ENCODE data around the gene HIF3A. TPM values are rescaled to one million over a fixed set of nuclear protein-coding genes. Genes with fewer than 3 reads are reported as not detected.
A peak's percentile ranks its signal among the peaks of the same experiment; 100 is the strongest.
"Not testable (repeated sequence)": the region's sequence is repeated elsewhere in the genome, so short reads cannot be mapped to it uniquely, and the experiment has no call there.

Gene HIF3A
- total and polyA plus RNA-seq, 5 experiments from 2014 or later, result not detected

- Mint-ChIP-seq H3K27ac (peak overlapping the region in 1 of 10 donors; percentile 4), H3K4me3 (no peak overlapping the region), H3K9me3 (peaks cover 0 to 1% (median 0%) of the 10 kb centered on the region in 9 donors), H3K27me3 (no peaks in the 10 kb centered on the region), H3K4me1 (no peaks in the 10 kb centered on the region), H3K36me3 (no peaks in the 10 kb centered on the region)
- POLR2A ChIA-PET, result no interaction called here
- ATAC-seq (no peak), DNase-seq (no peak)
These were observed 20.5 kb downstream of the HIF3A start for GRCh38 chr19:46317339-46317738.

GRCh38 chr19:46319613-46320012 is 22.8 kb downstream of the HIF3A start:
- no peak for ATAC-seq
- no peaks in the 10 kb centered on the region for H3K4me1 Mint-ChIP-seq
- no peaks in the 10 kb centered on the region for H3K27me3 Mint-ChIP-seq
- H3K27ac Mint-ChIP-seq, result peak overlapping the region in 1 of 10 donors; percentile 47
- POLR2A ChIA-PET, result no interaction called here
- DNase-seq, result no peak
- peaks cover 0 to 1% (median 0%) of the 10 kb centered on the region in 9 donors for H3K9me3 Mint-ChIP-seq
- no peak overlapping the region for H3K4me3 Mint-ChIP-seq
- no peaks in the 10 kb centered on the region for H3K36me3 Mint-ChIP-seq

DNA sequence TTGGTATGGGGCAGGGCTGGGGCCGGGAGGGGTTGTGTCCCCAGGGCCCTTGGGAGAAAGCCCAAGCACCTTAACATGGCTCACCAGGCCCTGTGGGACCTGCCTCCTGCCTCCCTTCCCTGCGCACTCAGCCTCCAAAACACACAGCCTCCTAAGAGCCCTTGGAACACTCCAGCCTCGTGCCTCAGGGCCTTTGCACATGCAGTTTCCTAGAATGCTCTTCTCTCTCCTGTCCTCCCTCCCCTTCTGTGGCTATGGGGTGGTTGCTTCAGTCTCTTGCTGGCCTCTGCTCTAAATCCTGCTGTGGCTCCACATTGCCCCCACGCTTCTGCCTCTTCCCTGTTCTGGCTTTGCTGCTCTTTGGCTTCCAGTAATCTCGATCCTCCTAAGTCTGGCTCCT is 23.7 kb downstream of the HIF3A start:
- H3K36me3 Mint-ChIP-seq, result peaks cover 0 to 3% (median 0%) of the 10 kb centered on the region in 3 donors
- H3K27me3 Mint-ChIP-seq, result no peaks in the 10 kb centered on the region
- ATAC-seq, result no peak
- peak overlapping the region in 1 of 10 donors; percentile 49 for H3K27ac Mint-ChIP-seq
- POLR2A ChIA-PET, result no interaction called here
- no peak for DNase-seq
- no peaks in the 10 kb centered on the region for H3K4me1 Mint-ChIP-seq
- H3K4me3 Mint-ChIP-seq, result no peak overlapping the region
- H3K9me3 Mint-ChIP-seq, result peaks cover 0 to 5% (median 2%) of the 10 kb centered on the region in 9 donors

DNA sequence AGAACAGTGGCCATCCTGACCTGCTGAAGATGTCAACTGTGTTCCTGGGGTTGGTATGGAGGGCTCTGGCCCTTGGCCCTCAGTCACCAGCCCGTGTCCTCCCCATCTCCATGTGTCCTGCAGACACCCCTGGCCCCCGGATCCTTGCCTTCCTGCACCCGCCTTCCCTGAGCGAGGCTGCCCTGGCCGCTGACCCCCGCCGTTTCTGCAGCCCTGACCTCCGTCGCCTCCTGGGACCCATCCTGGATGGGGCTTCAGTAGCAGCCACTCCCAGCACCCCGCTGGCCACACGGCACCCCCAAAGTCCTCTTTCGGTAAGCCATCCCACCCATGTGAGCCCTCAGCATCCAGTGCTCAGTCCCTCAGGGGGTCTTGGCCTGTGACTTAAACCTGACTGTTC is 24.8 kb downstream of the HIF3A start:
- Mint-ChIP-seq H3K4me3 (no peak overlapping the region), H3K27me3 (peaks cover 0 to 2% (median 0%) of the 10 kb centered on the region in 5 donors), H3K27ac (no peak overlapping the region), H3K9me3 (peaks cover 0 to 15% (median 11%) of the 10 kb centered on the region in 9 donors), H3K4me1 (no peaks in the 10 kb centered on the region), H3K36me3 (peaks cover 0 to 14% (median 7%) of the 10 kb centered on the region in 3 donors)
- POLR2A ChIA-PET, result no interaction called here
- no peak for ATAC-seq
- DNase-seq, result no peak

DNA sequence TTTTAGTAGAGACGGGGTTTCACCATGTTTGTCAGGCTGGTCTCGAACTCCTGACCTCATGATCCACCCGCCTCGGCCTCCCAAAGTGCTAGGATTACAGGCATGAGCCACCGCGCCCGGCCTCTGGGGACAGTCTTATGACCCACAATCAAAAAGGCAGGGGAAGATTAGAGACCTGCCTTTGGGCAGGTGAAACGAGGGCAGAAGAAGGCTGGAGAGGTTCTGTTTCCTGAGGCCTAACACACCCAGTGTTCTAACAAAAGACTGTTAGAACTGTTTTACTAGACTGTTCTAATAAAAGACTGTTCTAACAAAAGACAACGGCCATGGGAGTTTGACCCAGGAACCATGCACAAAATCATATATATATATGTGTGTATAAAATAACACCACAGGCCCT is 26.4 kb downstream of the HIF3A start:
- H3K27me3 Mint-ChIP-seq, DNase-seq, POLR2A ChIA-PET, H3K4me1 Mint-ChIP-seq, H3K27ac Mint-ChIP-seq, H3K4me3 Mint-ChIP-seq, ATAC-seq: not testable (repeated sequence)
- Mint-ChIP-seq H3K36me3 (peaks cover 0 to 21% (median 13%) of the 10 kb centered on the region in 3 donors), H3K9me3 (peaks cover 0 to 28% (median 15%) of the 10 kb centered on the region in 9 donors)

DNA sequence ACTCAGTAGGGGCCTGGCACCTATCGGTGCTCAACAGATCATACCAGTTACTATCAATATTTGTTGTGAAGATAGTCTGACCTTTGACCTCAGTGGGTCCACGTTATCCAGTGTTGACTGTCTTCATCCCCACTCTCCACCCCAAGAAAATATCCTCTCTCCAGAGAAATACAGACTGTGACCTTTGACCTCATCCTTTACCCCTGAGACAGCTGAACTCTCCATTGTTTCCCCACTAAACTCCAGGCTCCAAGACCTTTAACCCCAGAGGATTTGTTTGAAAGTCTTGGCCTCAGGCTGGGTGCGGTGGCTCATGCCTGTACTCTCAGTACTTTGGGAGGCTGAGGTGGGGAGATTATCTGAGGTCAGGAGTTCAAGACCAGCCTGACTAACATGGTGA is 27.4 kb downstream of the HIF3A start:
- no peaks in the 10 kb centered on the region for H3K4me1 Mint-ChIP-seq
- ATAC-seq (no peak), DNase-seq (no peak)
- peaks cover 0 to 35% (median 17%) of the 10 kb centered on the region in 9 donors for H3K9me3 Mint-ChIP-seq
- H3K36me3 Mint-ChIP-seq, result peaks cover 0 to 25% (median 19%) of the 10 kb centered on the region in 3 donors
- peak overlapping the region in 1 of 10 donors; percentile 72 for H3K27ac Mint-ChIP-seq
- POLR2A ChIA-PET, result no interaction called here
- no peak overlapping the region for H3K4me3 Mint-ChIP-seq
- H3K27me3 Mint-ChIP-seq, result peaks cover 0 to 2% (median under 1%) of the 10 kb centered on the region in 5 donors

- no peak for ATAC-seq
- Mint-ChIP-seq H3K27ac (no peak overlapping the region), H3K4me1 (no peaks in the 10 kb centered on the region), H3K36me3 (peaks cover 0 to 29% (median 21%) of the 10 kb centered on the region in 3 donors), H3K27me3 (peaks cover 2 to 8% (median 4%) of the 10 kb centered on the region in 5 donors), H3K9me3 (peaks cover 0 to 41% (median 34%) of the 10 kb centered on the region in 9 donors), H3K4me3 (no peak overlapping the region)
- POLR2A ChIA-PET, result no interaction called here
- DNase-seq, result no peak
These were observed 29.8 kb downstream of the HIF3A start for GRCh38 chr19:46326608-46327007.

DNA sequence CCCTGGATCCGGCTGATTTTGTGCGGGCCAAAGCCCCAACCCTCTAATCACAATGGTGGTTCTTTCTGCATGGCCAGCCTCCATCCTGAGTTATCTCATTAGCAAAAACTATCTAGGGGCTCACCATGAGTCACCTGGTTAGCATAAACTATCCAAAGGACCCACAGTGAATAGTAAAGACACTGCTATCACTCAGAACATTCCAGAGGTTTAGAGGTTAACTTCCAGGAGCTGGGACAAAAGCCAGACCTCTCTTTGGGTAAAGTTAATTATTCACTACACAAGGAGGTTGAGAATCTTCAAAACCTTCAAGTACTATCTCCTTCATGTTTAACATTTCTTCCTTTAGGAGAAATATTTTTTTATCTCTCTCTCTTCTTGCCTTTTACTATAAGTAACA is 31.2 kb downstream of the HIF3A start:
- POLR2A ChIA-PET, result no interaction called here
- no peaks in the 10 kb centered on the region for H3K4me1 Mint-ChIP-seq
- H3K27ac Mint-ChIP-seq, result no peak overlapping the region
- H3K36me3 Mint-ChIP-seq, result peaks cover 0 to 29% (median 21%) of the 10 kb centered on the region in 3 donors
- peaks cover 0 to 41% (median 34%) of the 10 kb centered on the region in 9 donors for H3K9me3 Mint-ChIP-seq
- DNase-seq, result no peak
- H3K4me3 Mint-ChIP-seq, result no peak overlapping the region
- ATAC-seq, result no peak
- H3K27me3 Mint-ChIP-seq, result peaks cover 2 to 8% (median 4%) of the 10 kb centered on the region in 5 donors

DNA sequence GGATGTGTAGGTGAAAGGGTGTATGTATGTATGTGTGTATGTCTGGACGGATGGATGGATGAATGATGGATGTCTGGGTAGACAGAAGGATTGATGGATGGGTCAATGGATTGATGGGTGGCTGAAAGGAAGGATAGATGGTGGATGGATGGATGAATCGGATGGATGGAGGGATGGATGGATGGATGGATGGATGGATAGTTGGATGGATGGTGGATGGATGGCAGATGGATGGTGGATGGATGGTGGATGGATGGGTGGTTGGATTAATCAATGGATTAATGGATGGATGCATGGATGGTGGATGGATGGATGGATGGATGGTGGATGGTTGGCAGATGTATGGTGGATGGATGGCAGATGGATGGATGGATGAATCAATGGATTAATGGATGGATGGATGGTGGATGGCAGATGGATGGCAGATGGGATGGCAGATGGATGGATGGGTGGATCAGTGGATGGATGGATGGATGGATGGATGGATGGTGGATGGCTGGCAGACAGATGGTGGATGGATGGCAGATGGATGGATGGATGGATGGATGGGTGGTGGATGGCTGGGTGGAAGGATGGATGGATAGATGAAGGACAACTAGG is 33.6 kb downstream of the HIF3A start:
- Mint-ChIP-seq H3K4me1 (no peaks in the 10 kb centered on the region), H3K36me3 (peaks cover 0 to 27% (median 21%) of the 10 kb centered on the region in 3 donors), H3K27ac (no peak overlapping the region), H3K27me3 (peaks cover 2 to 8% (median 4%) of the 10 kb centered on the region in 5 donors), H3K9me3 (peaks cover 0 to 38% (median 31%) of the 10 kb centered on the region in 9 donors), H3K4me3 (no peak overlapping the region)
- DNase-seq, result no peak
- POLR2A ChIA-PET, result interaction anchor here (0.6 kb wide), 1 partner anchor 407 kb away, joined by 8 read pairs; no protein-coding TSS in a partner anchor
- ATAC-seq, result no peak

- Mint-ChIP-seq H3K9me3 (no peaks in the 10 kb centered on the region), H3K4me3 (no peak overlapping the region), H3K36me3 (no peaks in the 10 kb centered on the region), H3K27ac (no peak overlapping the region), H3K4me1 (peaks cover 0 to 4% (median 0%) of the 10 kb centered on the region in 4 donors), H3K27me3 (peaks cover 0 to 3% (median 0%) of the 10 kb centered on the region in 5 donors)
- POLR2A ChIA-PET, result no interaction called here
- DNase-seq (no peak), ATAC-seq (no peak)
These were observed 40.6 kb downstream of the HIF3A start for GRCh38 chr19:46337487-46337886.

DNA sequence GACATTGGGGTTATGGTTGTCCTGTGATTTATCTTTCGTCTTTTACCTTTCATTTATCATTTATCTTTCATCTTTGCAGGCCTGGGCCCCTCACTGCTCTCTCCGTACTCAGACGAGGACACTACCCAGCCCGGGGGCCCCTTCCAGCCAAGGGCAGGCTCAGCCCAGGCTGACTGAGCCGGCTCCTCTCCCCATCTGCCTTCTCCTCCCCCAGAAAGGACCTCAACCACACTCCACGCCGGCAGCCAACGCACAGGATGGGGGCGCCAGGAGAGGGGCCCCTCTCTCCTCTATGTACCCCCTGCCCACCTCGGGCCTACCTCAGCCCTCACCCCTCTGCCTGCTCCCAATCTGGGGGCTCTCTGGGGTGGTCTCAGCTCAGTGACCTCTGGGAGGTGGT is 42.6 kb downstream of the HIF3A start:
- peaks cover 0 to 3% (median 0%) of the 10 kb centered on the region in 5 donors for H3K27me3 Mint-ChIP-seq

DNA sequence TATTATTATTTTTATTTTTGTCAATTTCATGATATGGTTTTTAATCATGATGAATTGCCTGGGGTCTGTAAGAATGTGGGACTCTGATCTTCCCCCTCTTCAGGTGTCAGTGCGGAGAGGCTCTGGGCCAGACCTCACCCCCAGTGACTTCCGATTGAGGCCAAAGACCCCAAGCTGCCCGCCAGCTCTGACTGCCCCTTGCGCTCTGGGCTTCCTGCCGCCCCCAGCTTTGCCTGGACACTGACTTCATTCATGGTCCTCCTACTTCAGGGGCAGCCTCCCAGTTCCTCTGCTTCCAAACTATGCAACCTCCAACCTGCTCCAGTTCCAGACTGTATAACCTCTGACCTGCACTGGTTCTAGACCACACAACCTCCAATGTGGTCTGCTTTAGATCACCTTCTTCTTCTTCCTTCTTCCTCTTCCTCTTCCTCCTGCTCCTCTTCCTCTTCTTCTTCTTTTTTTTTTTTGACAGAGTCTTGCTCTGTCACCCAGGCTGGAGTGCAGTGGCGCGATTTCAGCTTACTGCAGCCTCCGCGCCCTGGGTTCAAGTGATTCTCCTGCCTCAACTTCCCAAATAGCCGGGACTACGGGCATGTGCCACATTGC is 43.3 kb downstream of the HIF3A start:
- POLR2A ChIA-PET, result no interaction called here
- DNase-seq (no peak), ATAC-seq (no peak)
- H3K4me1 Mint-ChIP-seq, result peaks cover 0 to 4% (median 0%) of the 10 kb centered on the region in 4 donors
- no peaks in the 10 kb centered on the region for H3K36me3 Mint-ChIP-seq
- no peaks in the 10 kb centered on the region for H3K9me3 Mint-ChIP-seq
- peak overlapping the region in 2 of 10 donors; percentile 12 to 60 for H3K27ac Mint-ChIP-seq
- no peak overlapping the region for H3K4me3 Mint-ChIP-seq
- peaks cover 0 to 3% (median 0%) of the 10 kb centered on the region in 5 donors for H3K27me3 Mint-ChIP-seq

More for the DNA sequence above, 42.6 kb downstream of the HIF3A start:
- no peak overlapping the region for H3K27ac Mint-ChIP-seq
- POLR2A ChIA-PET, result no interaction called here
- no peak overlapping the region for H3K4me3 Mint-ChIP-seq
- H3K36me3 Mint-ChIP-seq, result no peaks in the 10 kb centered on the region
- peaks cover 0 to 4% (median 0%) of the 10 kb centered on the region in 4 donors for H3K4me1 Mint-ChIP-seq
- DNase-seq (no peak), ATAC-seq (no peak)
- H3K9me3 Mint-ChIP-seq, result no peaks in the 10 kb centered on the region

GRCh38 chr19:46341937-46342336 is 45.1 kb downstream of the HIF3A start:
- Mint-ChIP-seq H3K27ac (no peak overlapping the region), H3K36me3 (no peaks in the 10 kb centered on the region), H3K9me3 (no peaks in the 10 kb centered on the region), H3K4me3 (no peak overlapping the region), H3K4me1 (peaks cover 7 to 10% (median 9%) of the 10 kb centered on the region in 4 donors), H3K27me3 (peaks cover 0 to 3% (median 0%) of the 10 kb centered on the region in 5 donors)
- DNase-seq, result no peak
- no peak for ATAC-seq
- POLR2A ChIA-PET, result no interaction called here

All from naive thymus-derived CD8-positive, alpha-beta T cell (primary cell).